Ascending aorta (tissue), 2 donors: ENCODE measurements around the gene SORT1. TPM values are rescaled to one million over a fixed set of nuclear protein-coding genes. Genes with fewer than 3 reads are reported as not detected.
"Not testable (repeated sequence)": the region's sequence is repeated elsewhere in the genome, so short reads cannot be mapped to it uniquely, and the experiment has no call there.

Experiments used
- DNase-seq, 2 donors: peaks; one replicate each; pipeline ENCODE4 v3.0.0-alpha.2; 2019; ENCODE audit warnings: low spot score in 2 of 2
- H3K27ac ChIP-seq, 2 donors: fragments of 200-600 bp; sonication (generic); one replicate each; pipeline ENCODE4 v1.5.1; 2016 to 2017; ENCODE audit warnings: mild to moderate bottlenecking in 1 of 2
- H3K27me3 ChIP-seq: fragments of 200-600 bp; sonication (generic); one replicate; pipeline ENCODE4 v1.5.1; 2017
- H3K36me3 ChIP-seq, 2 donors: fragments of 200-600 bp; sonication (generic); one replicate each; pipeline ENCODE4 v1.5.1; 2016
- H3K4me1 ChIP-seq, 2 donors: fragments of 200-600 bp; sonication (generic); one replicate each; pipeline ENCODE4 v1.5.1; 2016 to 2017; ENCODE audit warnings: mild to moderate bottlenecking in 1 of 2
- H3K4me3 ChIP-seq, 2 donors: fragments of 200-600 bp; sonication (generic); one replicate each; pipeline ENCODE4 v1.5.1; 2016 to 2017; ENCODE audit warnings: mild to moderate bottlenecking in 1 of 2
- H3K9me3 ChIP-seq, 2 donors: fragments of 200-600 bp; sonication (generic); one replicate each; pipeline ENCODE4 v1.5.1; 2016
- CTCF ChIP-seq, 3 experiments: fragments of 200-600 bp in 2 of 3; fragments of 450-650 bp in 1 of 3; sonication (generic) in 2 of 3; IDR thresholded peaks; one replicate each; pipeline ENCODE4 v1.5.1; 2016 to 2019; ENCODE audit warnings: antibody characterized with exemption in 3 of 3, mild to moderate bottlenecking in 1 of 3, moderate library complexity in 1 of 3
- intact Hi-C: fragments of 100-400 bp; cut with DNase I; formaldehyde crosslinking; loops from one replicate; pipeline ENCODE4 v1.15.1; 2023
- total RNA-seq: library from RNA; depleted of rRNA; stranded (reverse); fragments of >200 nt; gene quantifications from one replicate; pipeline ENCODE4 v1.1.0, GENCODE V29; 2016

The SORT1 gene
- total RNA-seq, 1 donor from 2014 or later = 111 TPM

- no peak within 1 kb of the TSS for H3K4me3 ChIP-seq
- intact Hi-C loops = no loop called here
- no peak within 1 kb of the TSS for H3K27ac ChIP-seq
- no peaks in the 10 kb centered on the region for H3K27me3 ChIP-seq
- TF ChIP-seq CTCF (IDR thresholded peaks at IDR 0.05) = no peak
- peaks cover 14 to 31% of the 10 kb centered on the region in 2 donors for H3K36me3 ChIP-seq
- no peaks in the 10 kb centered on the region for H3K4me1 ChIP-seq
- no peaks in the 10 kb centered on the region for H3K9me3 ChIP-seq
- DNase-seq = no peak
Measured at GRCh38 chr1:109306832-109307273, 90.9 kb downstream of the SORT1 start, which contains the start of gene MYBPHL. TSS of gene MYBPHL (minus strand) at chr1:109307011. CDS start at chr1:109306991, 20 bp downstream.

GRCh38 chr1:109305991-109306390, 91.7 kb downstream of the SORT1 start:
- DNase-seq, H3K27me3 ChIP-seq, H3K27ac ChIP-seq, H3K4me3 ChIP-seq, H3K9me3 ChIP-seq, intact Hi-C loops, H3K4me1 ChIP-seq: not testable (repeated sequence)
- peaks cover 6 to 22% of the 10 kb centered on the region in 2 donors for H3K36me3 ChIP-seq

- no peaks in the 10 kb centered on the region for H3K27me3 ChIP-seq
- intact Hi-C loops = no loop called here
- peaks cover 0 to 2% of the 10 kb centered on the region in 2 donors for H3K4me1 ChIP-seq
Measured at GRCh38 chr1:109304226-109304920, 93.3 kb downstream of the SORT1 start.

GRCh38 chr1:109301874-109302273, 95.8 kb downstream of the SORT1 start:
- no peak overlapping the region for H3K4me3 ChIP-seq
- intact Hi-C loops = no loop called here
- H3K27ac ChIP-seq = no peak overlapping the region
- H3K27me3 ChIP-seq = no peaks in the 10 kb centered on the region
- DNase-seq = no peak
- H3K9me3 ChIP-seq = no peaks in the 10 kb centered on the region
- H3K36me3 ChIP-seq = no peaks in the 10 kb centered on the region
- peaks cover 0 to 4% of the 10 kb centered on the region in 2 donors for H3K4me1 ChIP-seq
- TF ChIP-seq CTCF (IDR thresholded peaks at IDR 0.05) = no peak

More at GRCh38 chr1:109304226-109304920, 93.3 kb downstream of the SORT1 start:
- Histone ChIP-seq H3K36me3 (peaks cover 0 to 7% of the 10 kb centered on the region in 2 donors), H3K27ac (no peak overlapping the region), H3K9me3 (no peaks in the 10 kb centered on the region), H3K4me3 (no peak overlapping the region)
- DNase-seq = no peak
- no peak for TF ChIP-seq CTCF (IDR thresholded peaks at IDR 0.05)

- Histone ChIP-seq H3K27ac (no peak overlapping the region), H3K27me3 (no peaks in the 10 kb centered on the region), H3K4me3 (no peak overlapping the region), H3K4me1 (peaks cover 0 to 4% of the 10 kb centered on the region in 2 donors), H3K9me3 (no peaks in the 10 kb centered on the region), H3K36me3 (no peaks in the 10 kb centered on the region)
- no peak for TF ChIP-seq CTCF (IDR thresholded peaks at IDR 0.05)
- intact Hi-C loops = no loop called here
- DNase-seq = no peak
Measured at GRCh38 chr1:109300650-109301151, 97.0 kb downstream of the SORT1 start.

GRCh38 chr1:109299558-109300343, 98.0 kb downstream of the SORT1 start:
- DNase-seq = no peak

More at GRCh38 chr1:109299558-109300343, 98.0 kb downstream of the SORT1 start:
- intact Hi-C loops = no loop called here
- Histone ChIP-seq H3K27ac (no peak overlapping the region), H3K36me3 (no peaks in the 10 kb centered on the region), H3K9me3 (no peaks in the 10 kb centered on the region), H3K4me1 (peaks cover 0 to 4% of the 10 kb centered on the region in 2 donors), H3K27me3 (no peaks in the 10 kb centered on the region), H3K4me3 (no peak overlapping the region)
- no peak for TF ChIP-seq CTCF (IDR thresholded peaks at IDR 0.05)
